ENCODE data around the gene IL6R. TPM values are rescaled to one million over a fixed set of nuclear protein-coding genes. Genes with fewer than 3 reads are reported as not detected.
A peak's percentile ranks its signal among the peaks of the same experiment; 100 is the strongest.

Gene IL6R
- total RNA-seq, 4 donors from 2014 or later = 16.1 to 22.9 (median 20.8) TPM

- Histone ChIP-seq H3K27me3 (peaks cover 42% of the 10 kb centered on the region), H3K9me3 (no peaks in the 10 kb centered on the region), H3K27ac (peak within 1 kb of the TSS; percentile 82), H3K36me3 (no peaks in the 10 kb centered on the region), H3K4me1 (peaks cover 33% of the 10 kb centered on the region), H3K4me3 (peak within 1 kb of the TSS; percentile 64)
- TF ChIP-seq, protein P1, sequence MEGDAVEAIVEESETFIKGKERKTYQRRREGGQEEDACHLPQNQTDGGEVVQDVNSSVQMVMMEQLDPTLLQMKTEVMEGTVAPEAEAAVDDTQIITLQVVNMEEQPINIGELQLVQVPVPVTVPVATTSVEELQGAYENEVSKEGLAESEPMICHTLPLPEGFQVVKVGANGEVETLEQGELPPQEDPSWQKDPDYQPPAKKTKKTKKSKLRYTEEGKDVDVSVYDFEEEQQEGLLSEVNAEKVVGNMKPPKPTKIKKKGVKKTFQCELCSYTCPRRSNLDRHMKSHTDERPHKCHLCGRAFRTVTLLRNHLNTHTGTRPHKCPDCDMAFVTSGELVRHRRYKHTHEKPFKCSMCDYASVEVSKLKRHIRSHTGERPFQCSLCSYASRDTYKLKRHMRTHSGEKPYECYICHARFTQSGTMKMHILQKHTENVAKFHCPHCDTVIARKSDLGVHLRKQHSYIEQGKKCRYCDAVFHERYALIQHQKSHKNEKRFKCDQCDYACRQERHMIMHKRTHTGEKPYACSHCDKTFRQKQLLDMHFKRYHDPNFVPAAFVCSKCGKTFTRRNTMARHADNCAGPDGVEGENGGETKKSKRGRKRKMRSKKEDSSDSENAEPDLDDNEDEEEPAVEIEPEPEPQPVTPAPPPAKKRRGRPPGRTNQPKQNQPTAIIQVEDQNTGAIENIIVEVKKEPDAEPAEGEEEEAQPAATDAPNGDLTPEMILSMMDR (IDR thresholded peaks at IDR 0.05) = no peak
- TF ChIP-seq POLR2AphosphoS5 (IDR thresholded peaks at IDR 0.05) (no peak), EP300 (IDR thresholded peaks at IDR 0.05) (no peak)
- WGBS = 0% methylated on average over 9 of the region's 90 CpGs
- peak; percentile 73 to 74 for DNase-seq (ENCODE audit: low spot score in 2 of 2)
These were observed 97.1 kb downstream of the IL6R start, which contains the start of the genes SHE and TDRD10 for GRCh38 chr1:154502066-154502743. TSS of gene SHE (minus strand) at chr1:154502412. CDS start at chr1:154502026, 386 bp downstream. TSS of gene TDRD10 (plus strand) at chr1:154502219. CDS start at chr1:154506904, 4,685 bp downstream.

- Histone ChIP-seq H3K27ac (peak overlapping the region; percentile 82), H3K4me1 (peaks cover 29% of the 10 kb centered on the region), H3K4me3 (peak overlapping the region; percentile 64), H3K27me3 (peaks cover 42% of the 10 kb centered on the region), H3K36me3 (no peaks in the 10 kb centered on the region), H3K9me3 (no peaks in the 10 kb centered on the region)
- TF ChIP-seq, protein P1 (IDR thresholded peaks at IDR 0.05) = no peak
- TF ChIP-seq POLR2AphosphoS5 (IDR thresholded peaks at IDR 0.05) (no peak), POLR2A (IDR thresholded peaks at IDR 0.05) (no peak), EP300 (IDR thresholded peaks at IDR 0.05) (no peak)
- peak in 1 of 2 donors; percentile 69 for DNase-seq (ENCODE audit: low spot score in 2 of 2)
- 37% methylated on average over 22 of the region's 43 CpGs for WGBS
These were observed 97.6 kb downstream of the IL6R start for GRCh38 chr1:154502744-154503115.

DNA sequence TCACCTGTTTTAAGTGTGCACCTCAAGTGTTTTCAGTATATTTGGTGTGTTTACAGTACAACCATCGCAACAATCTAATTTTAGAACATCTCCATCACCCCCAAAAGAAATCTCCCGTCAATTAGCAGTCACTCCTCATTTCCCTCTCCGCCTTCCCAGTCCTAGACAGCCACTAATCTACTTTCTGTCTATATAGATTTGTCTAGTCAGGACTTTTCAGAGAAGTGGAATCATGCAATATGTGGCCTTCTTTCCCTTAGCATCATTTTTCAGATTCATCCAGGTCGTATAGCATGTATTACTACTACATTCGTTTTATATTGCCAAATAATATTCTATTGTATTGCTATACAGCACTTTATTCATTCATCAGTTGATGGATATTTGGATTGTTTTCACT lies 98.8 kb downstream of the IL6R start:
- H3K27me3 ChIP-seq = peaks cover 42% of the 10 kb centered on the region
- TF ChIP-seq, protein P1 (IDR thresholded peaks at IDR 0.05) = no peak
- TF ChIP-seq POLR2AphosphoS5 (IDR thresholded peaks at IDR 0.05) (no peak), POLR2A (IDR thresholded peaks at IDR 0.05) (no peak), EP300 (IDR thresholded peaks at IDR 0.05) (no peak)
- WGBS = 73% methylated on average over 5 of the region's 5 CpGs
- H3K27ac ChIP-seq = no peak overlapping the region
- peaks cover 29% of the 10 kb centered on the region for H3K4me1 ChIP-seq
- no peak for DNase-seq (ENCODE audit: low spot score in 2 of 2)
- no peaks in the 10 kb centered on the region for H3K9me3 ChIP-seq
- H3K36me3 ChIP-seq = no peaks in the 10 kb centered on the region
- H3K4me3 ChIP-seq = no peak overlapping the region

GRCh38 chr1:154512760-154513159 lies 107.6 kb downstream of the IL6R start:
- Histone ChIP-seq H3K4me1 (no peaks in the 10 kb centered on the region), H3K27ac (no peak overlapping the region), H3K4me3 (no peak overlapping the region), H3K36me3 (no peaks in the 10 kb centered on the region), H3K27me3 (no peaks in the 10 kb centered on the region), H3K9me3 (no peaks in the 10 kb centered on the region)
- no peak for TF ChIP-seq POLR2A (IDR thresholded peaks at IDR 0.05)
- TF ChIP-seq POLR2AphosphoS5 (IDR thresholded peaks at IDR 0.05) = no peak
- TF ChIP-seq, protein P1 (IDR thresholded peaks at IDR 0.05) = no peak
- no peak for TF ChIP-seq EP300 (IDR thresholded peaks at IDR 0.05)
- 93% methylated on average over 3 of the region's 3 CpGs for WGBS
- no peak for DNase-seq (ENCODE audit: low spot score in 2 of 2)

DNA sequence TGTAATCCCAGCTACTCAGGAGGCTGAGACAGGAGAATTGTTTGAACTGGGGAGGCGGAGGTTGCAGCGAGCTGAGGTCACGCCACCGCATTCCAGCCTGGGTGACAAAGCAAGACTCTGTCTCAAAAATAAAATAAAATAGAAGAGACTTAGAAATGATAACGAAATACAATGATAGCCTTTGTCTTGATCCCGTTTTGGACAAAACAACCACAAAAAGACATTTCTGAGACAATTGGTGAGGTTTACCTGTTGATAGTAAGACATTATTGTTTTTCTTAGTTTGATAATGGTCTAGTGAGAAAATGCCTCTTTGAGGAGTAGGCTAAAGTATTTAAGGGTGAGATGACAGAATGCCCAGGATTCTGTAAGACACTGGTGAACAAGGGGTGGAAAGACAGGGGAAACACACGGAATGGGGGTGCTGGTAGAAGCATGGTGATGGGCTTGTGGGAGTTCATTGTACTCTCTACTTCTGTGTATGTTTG lies 109.0 kb downstream of the IL6R start:
- TF ChIP-seq EP300 (IDR thresholded peaks at IDR 0.05) = no peak
- TF ChIP-seq POLR2AphosphoS5 (IDR thresholded peaks at IDR 0.05) = no peak
- TF ChIP-seq, protein P1 (IDR thresholded peaks at IDR 0.05) = no peak
- TF ChIP-seq POLR2A (IDR thresholded peaks at IDR 0.05) = no peak
- no peaks in the 10 kb centered on the region for H3K36me3 ChIP-seq
- H3K9me3 ChIP-seq = no peaks in the 10 kb centered on the region
- H3K27ac ChIP-seq = no peak overlapping the region
- no peak overlapping the region for H3K4me3 ChIP-seq
- no peaks in the 10 kb centered on the region for H3K27me3 ChIP-seq
- no peak for DNase-seq (ENCODE audit: low spot score in 2 of 2)
- WGBS = 91% methylated on average over 7 of the region's 7 CpGs
- H3K4me1 ChIP-seq = peaks cover under 1% of the 10 kb centered on the region

All from suprapubic skin (tissue), 4 donors.